ENCODE measurements around the gene ELMO1. TPM values are rescaled to one million over a fixed set of nuclear protein-coding genes. Genes with fewer than 3 reads are reported as not detected.

Gene ELMO1
- polyA plus RNA-seq, 2 of the 4 experiments (the other 2 are of a cell fraction): 2.3 to 6.1 TPM

DNA sequence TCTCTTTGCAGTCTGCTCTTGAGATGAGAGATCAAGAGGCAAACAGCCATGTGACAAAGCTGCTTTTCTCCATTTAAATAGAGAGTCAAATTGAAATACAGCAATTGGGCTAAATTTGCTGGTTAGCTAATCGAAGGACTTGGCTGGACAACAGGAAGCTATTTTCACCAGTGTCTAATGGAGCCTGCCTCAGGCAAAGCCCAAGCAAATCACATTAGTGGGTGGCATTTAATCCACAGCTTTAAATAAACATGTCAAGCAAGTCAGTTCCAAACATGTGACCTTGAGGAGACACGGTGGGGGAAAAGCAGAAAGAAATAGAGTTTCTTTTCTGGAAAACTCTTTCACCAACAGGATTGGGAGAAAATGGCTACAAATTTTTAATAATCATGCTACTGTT, 543.9 kb downstream of the ELMO1 start:
- no peaks in the 10 kb centered on the region for H3K9me3 ChIP-seq

DNA sequence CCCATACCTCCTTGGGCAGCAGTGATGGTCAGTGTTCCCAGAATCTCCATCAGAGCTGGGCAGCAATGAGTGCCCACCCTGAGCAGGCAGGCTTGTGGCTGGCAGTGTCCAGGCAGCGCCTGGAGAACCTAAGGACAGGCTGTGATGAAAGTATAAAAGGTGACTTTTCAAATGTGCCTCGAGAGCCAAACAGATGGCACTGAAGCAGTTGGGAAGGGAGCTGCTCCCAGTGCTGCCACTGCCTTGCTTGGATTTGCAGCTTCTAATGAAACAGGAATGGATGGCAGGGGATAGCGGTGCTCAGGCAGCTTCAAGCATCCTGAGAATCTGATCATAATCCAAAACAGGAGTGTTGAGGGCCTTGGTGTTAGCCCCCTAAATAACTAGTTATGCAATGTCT, 544.6 kb downstream of the ELMO1 start:
- ATAC-seq (no peak), FAIRE-seq (no peak), DNase-seq (ENCODE audit: low read depth in 1 of 2, low spot score in 1 of 2) (no peak)
- Histone ChIP-seq H3K4me1 (no peaks in the 10 kb centered on the region), H3K27ac (no peak overlapping the region), H3K9me3 (no peaks in the 10 kb centered on the region), H3K4me3 (no peak overlapping the region), H3K4me2 (no peak overlapping the region)
- CTCF ChIA-PET: interaction anchor here (0.9 to 2.0 kb wide), 2 partner anchors 144 to 416 kb away, joined by 3 to 4 read pairs; no protein-coding TSS in a partner anchor
- 26% methylated on average over 3 of the region's 3 CpGs for WGBS (ENCODE audit: missing lambda C conversion rate)
- TF ChIP-seq, protein P1, sequence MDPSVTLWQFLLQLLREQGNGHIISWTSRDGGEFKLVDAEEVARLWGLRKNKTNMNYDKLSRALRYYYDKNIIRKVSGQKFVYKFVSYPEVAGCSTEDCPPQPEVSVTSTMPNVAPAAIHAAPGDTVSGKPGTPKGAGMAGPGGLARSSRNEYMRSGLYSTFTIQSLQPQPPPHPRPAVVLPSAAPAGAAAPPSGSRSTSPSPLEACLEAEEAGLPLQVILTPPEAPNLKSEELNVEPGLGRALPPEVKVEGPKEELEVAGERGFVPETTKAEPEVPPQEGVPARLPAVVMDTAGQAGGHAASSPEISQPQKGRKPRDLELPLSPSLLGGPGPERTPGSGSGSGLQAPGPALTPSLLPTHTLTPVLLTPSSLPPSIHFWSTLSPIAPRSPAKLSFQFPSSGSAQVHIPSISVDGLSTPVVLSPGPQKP (IDR thresholded peaks at IDR 0.05; ENCODE audit: low read depth, low read length): no peak
- TF ChIP-seq, protein P2, sequence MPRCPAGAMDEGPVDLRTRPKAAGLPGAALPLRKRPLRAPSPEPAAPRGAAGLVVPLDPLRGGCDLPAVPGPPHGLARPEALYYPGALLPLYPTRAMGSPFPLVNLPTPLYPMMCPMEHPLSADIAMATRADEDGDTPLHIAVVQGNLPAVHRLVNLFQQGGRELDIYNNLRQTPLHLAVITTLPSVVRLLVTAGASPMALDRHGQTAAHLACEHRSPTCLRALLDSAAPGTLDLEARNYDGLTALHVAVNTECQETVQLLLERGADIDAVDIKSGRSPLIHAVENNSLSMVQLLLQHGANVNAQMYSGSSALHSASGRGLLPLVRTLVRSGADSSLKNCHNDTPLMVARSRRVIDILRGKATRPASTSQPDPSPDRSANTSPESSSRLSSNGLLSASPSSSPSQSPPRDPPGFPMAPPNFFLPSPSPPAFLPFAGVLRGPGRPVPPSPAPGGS (IDR thresholded peaks at IDR 0.05): no peak
- TF ChIP-seq RAD21 (conservative IDR thresholded peaks at IDR 0.05 in 1 of 2, IDR thresholded peaks at IDR 0.05 in 1 of 2): no peak
- TF ChIP-seq, protein P3, sequence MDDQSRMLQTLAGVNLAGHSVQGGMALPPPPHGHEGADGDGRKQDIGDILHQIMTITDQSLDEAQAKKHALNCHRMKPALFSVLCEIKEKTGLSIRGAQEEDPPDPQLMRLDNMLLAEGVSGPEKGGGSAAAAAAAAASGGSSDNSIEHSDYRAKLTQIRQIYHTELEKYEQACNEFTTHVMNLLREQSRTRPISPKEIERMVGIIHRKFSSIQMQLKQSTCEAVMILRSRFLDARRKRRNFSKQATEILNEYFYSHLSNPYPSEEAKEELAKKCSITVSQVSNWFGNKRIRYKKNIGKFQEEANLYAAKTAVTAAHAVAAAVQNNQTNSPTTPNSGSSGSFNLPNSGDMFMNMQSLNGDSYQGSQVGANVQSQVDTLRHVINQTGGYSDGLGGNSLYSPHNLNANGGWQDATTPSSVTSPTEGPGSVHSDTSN (IDR thresholded peaks at IDR 0.05): no peak
- TF ChIP-seq EHF (CRISPR knock-in tag; IDR thresholded peaks at IDR 0.05): no peak
- no peak for TF ChIP-seq ESRRA (IDR thresholded peaks at IDR 0.05; ENCODE audit: borderline replicate concordance, low read length)
- TF ChIP-seq MYC (IDR thresholded peaks at IDR 0.05; ENCODE audit: borderline replicate concordance, low read length): no peak
- no peak for TF ChIP-seq RCOR1 (IDR thresholded peaks at IDR 0.05; ENCODE audit: low read depth, low read length)
- no peak for TF ChIP-seq CHD2 (IDR thresholded peaks at IDR 0.05; ENCODE audit: low read length, partially characterized antibody)
- TF ChIP-seq ZC3H11A (IDR thresholded peaks at IDR 0.05): no peak
- TF ChIP-seq ZFP36 (IDR thresholded peaks at IDR 0.05; ENCODE audit: borderline replicate concordance, partially characterized antibody): no peak
- no peak for TF ChIP-seq SREBF2 (IDR thresholded peaks at IDR 0.05)
- TF ChIP-seq RARB (CRISPR knock-in tag; IDR thresholded peaks at IDR 0.05): no peak
- TF ChIP-seq MAZ (IDR thresholded peaks at IDR 0.05; ENCODE audit: borderline replicate concordance, low read depth, low read length): no peak
- TF ChIP-seq, protein P4, sequence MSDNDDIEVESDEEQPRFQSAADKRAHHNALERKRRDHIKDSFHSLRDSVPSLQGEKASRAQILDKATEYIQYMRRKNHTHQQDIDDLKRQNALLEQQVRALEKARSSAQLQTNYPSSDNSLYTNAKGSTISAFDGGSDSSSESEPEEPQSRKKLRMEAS (IDR thresholded peaks at IDR 0.05): no peak
- TF ChIP-seq RFX5 (IDR thresholded peaks at IDR 0.05): no peak
- no peak for TF ChIP-seq KDM5A (IDR thresholded peaks at IDR 0.05)
- TF ChIP-seq CHD4 (IDR thresholded peaks at IDR 0.05; ENCODE audit: borderline replicate concordance): no peak
- no peak for TF ChIP-seq CEBPB (IDR thresholded peaks at IDR 0.05)
- TF ChIP-seq HOXB5 (CRISPR knock-in tag; IDR thresholded peaks at IDR 0.05): no peak
- POLR2A ChIA-PET: no interaction called here

More for the DNA sequence above, 543.9 kb downstream of the ELMO1 start:
- POLR2A ChIA-PET: no interaction called here
- ATAC-seq (no peak), DNase-seq (ENCODE audit: low read depth in 1 of 2, low spot score in 1 of 2) (no peak), FAIRE-seq (no peak)
- H3K4me2 ChIP-seq: no peak overlapping the region
- H3K4me1 ChIP-seq: no peaks in the 10 kb centered on the region
- WGBS (ENCODE audit: missing lambda C conversion rate): 21% methylated on average over 2 of the region's 2 CpGs
- no peak overlapping the region for H3K27ac ChIP-seq
- TF ChIP-seq RFX5 (IDR thresholded peaks at IDR 0.05): no peak
- no peak for TF ChIP-seq POLR2AphosphoS2 (conservative IDR thresholded peaks at IDR 0.05; ENCODE audit: low read length)
- no peak for TF ChIP-seq CHD4 (IDR thresholded peaks at IDR 0.05; ENCODE audit: borderline replicate concordance)
- TF ChIP-seq HOXB5 (CRISPR knock-in tag; IDR thresholded peaks at IDR 0.05): no peak
- no peak for TF ChIP-seq TFCP2L1 (CRISPR knock-in tag; IDR thresholded peaks at IDR 0.05)
- TF ChIP-seq CEBPB (IDR thresholded peaks at IDR 0.05): no peak
- TF ChIP-seq, protein P5, sequence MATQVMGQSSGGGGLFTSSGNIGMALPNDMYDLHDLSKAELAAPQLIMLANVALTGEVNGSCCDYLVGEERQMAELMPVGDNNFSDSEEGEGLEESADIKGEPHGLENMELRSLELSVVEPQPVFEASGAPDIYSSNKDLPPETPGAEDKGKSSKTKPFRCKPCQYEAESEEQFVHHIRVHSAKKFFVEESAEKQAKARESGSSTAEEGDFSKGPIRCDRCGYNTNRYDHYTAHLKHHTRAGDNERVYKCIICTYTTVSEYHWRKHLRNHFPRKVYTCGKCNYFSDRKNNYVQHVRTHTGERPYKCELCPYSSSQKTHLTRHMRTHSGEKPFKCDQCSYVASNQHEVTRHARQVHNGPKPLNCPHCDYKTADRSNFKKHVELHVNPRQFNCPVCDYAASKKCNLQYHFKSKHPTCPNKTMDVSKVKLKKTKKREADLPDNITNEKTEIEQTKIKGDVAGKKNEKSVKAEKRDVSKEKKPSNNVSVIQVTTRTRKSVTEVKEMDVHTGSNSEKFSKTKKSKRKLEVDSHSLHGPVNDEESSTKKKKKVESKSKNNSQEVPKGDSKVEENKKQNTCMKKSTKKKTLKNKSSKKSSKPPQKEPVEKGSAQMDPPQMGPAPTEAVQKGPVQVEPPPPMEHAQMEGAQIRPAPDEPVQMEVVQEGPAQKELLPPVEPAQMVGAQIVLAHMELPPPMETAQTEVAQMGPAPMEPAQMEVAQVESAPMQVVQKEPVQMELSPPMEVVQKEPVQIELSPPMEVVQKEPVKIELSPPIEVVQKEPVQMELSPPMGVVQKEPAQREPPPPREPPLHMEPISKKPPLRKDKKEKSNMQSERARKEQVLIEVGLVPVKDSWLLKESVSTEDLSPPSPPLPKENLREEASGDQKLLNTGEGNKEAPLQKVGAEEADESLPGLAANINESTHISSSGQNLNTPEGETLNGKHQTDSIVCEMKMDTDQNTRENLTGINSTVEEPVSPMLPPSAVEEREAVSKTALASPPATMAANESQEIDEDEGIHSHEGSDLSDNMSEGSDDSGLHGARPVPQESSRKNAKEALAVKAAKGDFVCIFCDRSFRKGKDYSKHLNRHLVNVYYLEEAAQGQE (IDR thresholded peaks at IDR 0.05): no peak
- CTCF ChIA-PET: interaction anchor here (0.9 to 2.0 kb wide), 2 partner anchors 144 to 417 kb away, joined by 3 to 4 read pairs; no protein-coding TSS in a partner anchor
- no peak overlapping the region for H3K4me3 ChIP-seq

Measured in A549 (cell line).